Breast epithelium (tissue), 3 donors: ENCODE results near the gene MYO5A.

Experiments used
- POLR2A ChIP-seq: fragments of 450-650 bp; IDR thresholded peaks from one replicate; pipeline ENCODE4 v1.6.1; 2016; ENCODE audit warnings: antibody characterized with exemption, mild to moderate bottlenecking, moderate library complexity
- POLR2AphosphoS5 ChIP-seq, 3 donors: sonication (generic); formaldehyde crosslinking; IDR thresholded peaks; one replicate each; pipeline ENCODE4 v1.6.1; 2017; ENCODE audit warnings: antibody characterized with exemption in 3 of 3
- TF ChIP-seq, protein P1 (sequence below), 3 donors: fragments of 450-650 bp; IDR thresholded peaks; one replicate each; pipeline ENCODE4 v1.5.1; 2016 to 2017; ENCODE audit warnings: antibody characterized with exemption in 3 of 3, mild to moderate bottlenecking in 3 of 3, moderate library complexity in 3 of 3

DNA sequence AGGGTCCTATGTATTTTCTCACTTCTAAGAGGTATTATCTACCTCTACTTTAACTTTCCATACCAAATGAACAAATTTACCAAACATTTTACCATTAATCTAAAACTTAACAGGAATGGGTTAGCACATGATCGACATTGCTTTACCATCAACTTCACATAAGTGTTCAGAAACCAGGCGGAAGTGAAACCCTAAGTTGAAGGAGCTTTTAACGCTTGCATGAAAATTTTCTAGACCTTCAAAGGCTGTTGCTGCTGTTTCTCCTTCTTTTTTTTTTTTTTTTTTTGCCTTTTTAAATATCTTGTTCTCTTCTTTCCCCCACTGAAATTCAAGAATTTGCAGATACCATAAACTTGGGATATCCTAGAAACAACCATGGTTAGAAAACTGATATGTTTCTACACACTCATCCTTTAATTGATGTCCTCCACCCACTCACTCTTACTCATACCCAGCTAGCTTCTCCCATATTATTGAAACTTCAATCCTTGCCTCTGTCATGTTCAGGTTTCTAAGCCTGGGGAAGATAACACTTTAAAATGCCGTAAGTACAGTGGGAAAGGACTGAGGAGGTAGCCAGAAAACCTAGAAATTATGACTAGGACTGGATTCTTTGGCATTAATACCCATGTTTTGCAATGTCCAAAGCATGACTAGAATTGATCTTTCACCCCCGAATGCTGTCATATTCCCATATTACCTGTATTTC is 24.7 kb downstream of the MYO5A start:
- TF ChIP-seq POLR2AphosphoS5 (IDR thresholded peaks at IDR 0.05) (no peak), POLR2A (no peak)
- TF ChIP-seq, protein P1, sequence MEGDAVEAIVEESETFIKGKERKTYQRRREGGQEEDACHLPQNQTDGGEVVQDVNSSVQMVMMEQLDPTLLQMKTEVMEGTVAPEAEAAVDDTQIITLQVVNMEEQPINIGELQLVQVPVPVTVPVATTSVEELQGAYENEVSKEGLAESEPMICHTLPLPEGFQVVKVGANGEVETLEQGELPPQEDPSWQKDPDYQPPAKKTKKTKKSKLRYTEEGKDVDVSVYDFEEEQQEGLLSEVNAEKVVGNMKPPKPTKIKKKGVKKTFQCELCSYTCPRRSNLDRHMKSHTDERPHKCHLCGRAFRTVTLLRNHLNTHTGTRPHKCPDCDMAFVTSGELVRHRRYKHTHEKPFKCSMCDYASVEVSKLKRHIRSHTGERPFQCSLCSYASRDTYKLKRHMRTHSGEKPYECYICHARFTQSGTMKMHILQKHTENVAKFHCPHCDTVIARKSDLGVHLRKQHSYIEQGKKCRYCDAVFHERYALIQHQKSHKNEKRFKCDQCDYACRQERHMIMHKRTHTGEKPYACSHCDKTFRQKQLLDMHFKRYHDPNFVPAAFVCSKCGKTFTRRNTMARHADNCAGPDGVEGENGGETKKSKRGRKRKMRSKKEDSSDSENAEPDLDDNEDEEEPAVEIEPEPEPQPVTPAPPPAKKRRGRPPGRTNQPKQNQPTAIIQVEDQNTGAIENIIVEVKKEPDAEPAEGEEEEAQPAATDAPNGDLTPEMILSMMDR (IDR thresholded peaks at IDR 0.05), result no peak
